Renal cortex interstitium (tissue), 11 donors: ENCODE results near the gene VTI1A. TPM values are rescaled to one million over a fixed set of nuclear protein-coding genes. Genes with fewer than 3 reads are reported as not detected.
"Not testable (repeated sequence)": the region's sequence is repeated elsewhere in the genome, so short reads cannot be mapped to it uniquely, and the experiment has no call there.

Experiments
- DNase-seq, 11 donors: peaks; one replicate each; pipeline ENCODE4 v3.0.0-alpha.2; 2013; ENCODE audit warnings: low read depth in 9 of 11, low spot score in 4 of 11; ENCODE audit errors: extremely low read depth in 1 of 11
- polyA plus RNA-seq, 3 donors: library from polyadenylated mRNA; unstranded; fragments of 120-200 nt; gene quantifications; one replicate each; pipeline ENCODE4 v1.2.1, GENCODE V29; 2013; ENCODE audit not compliant: insufficient read length in 3 of 3

Gene VTI1A
- polyA plus RNA-seq, 3 donors = 19.5 to 22.2 (median 20.8) TPM

- DNase-seq = peak in 8 of 11 donors; percentile 24 to 56 (median 37)
Measured at GRCh38 chr10:112842832-112843360, 395.9 kb downstream of the VTI1A start.

DNA sequence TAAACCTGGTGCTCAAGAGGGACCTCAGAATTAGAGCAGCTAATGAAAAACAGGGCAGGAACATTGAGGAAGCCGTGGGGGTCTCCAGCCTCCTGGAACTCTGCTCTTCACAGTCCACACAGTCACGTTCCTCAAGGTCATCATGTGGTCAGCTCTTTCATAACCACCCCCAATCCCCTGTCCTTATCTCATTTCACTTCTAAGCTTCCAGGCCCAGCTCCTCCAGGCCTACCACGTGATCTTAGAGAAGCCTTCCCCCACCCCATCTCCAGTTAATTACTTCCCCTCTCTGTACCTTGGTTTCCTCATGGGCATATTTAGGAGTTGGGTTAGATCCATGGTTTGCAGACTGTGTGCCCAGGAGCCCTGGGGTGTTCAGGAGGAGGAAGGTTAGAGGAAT lies 396.6 kb downstream of the VTI1A start:
- no peak for DNase-seq

GRCh38 chr10:112844681-112845544 lies 397.9 kb downstream of the VTI1A start:
- DNase-seq = peak in 2 of 11 donors; percentile 38 to 42

DNA sequence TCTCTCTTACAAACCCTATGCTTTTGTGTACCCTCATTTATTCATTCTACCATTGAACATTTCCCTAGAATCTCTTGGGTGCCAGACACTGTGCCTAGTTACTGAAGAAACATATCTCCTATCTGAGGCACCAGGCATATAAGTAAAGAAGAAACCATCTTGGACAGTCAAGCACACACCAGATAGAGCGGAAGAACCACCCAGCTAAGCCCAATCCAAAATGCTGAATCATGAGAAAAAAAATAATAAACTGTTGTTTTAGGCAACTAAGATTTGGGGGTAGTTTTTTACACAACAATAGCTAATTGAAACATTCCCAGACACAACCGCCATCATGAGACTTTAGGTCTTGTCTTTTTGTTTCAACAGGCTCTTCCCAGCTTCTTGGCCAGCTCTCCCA lies 400.8 kb downstream of the VTI1A start:
- DNase-seq = no peak

DNA sequence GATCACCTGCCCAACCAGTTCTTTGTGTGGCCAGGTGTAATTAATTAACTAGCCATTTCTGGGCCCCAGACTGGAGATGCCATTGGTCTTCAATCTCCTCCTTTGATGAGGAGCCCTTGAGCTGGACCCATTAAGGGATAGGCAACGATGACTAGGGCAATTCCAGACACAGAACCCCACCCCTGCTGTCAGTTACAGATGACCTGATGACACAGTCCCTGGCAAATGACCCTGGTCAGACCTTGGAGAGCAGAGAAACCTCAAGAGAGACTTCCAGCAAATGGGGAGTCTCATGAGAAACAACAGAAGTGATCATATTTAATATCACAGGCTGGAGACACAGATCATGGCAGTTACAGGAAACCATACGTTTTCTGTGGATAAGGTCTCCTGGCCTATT lies 401.2 kb downstream of the VTI1A start:
- DNase-seq = no peak

- no peak for DNase-seq
Measured at GRCh38 chr10:112848868-112849430, 401.9 kb downstream of the VTI1A start.

GRCh38 chr10:112849546-112849945 lies 402.5 kb downstream of the VTI1A start:
- no peak for DNase-seq

- no peak for DNase-seq
Measured at GRCh38 chr10:112851181-112851580, 404.2 kb downstream of the VTI1A start.

DNA sequence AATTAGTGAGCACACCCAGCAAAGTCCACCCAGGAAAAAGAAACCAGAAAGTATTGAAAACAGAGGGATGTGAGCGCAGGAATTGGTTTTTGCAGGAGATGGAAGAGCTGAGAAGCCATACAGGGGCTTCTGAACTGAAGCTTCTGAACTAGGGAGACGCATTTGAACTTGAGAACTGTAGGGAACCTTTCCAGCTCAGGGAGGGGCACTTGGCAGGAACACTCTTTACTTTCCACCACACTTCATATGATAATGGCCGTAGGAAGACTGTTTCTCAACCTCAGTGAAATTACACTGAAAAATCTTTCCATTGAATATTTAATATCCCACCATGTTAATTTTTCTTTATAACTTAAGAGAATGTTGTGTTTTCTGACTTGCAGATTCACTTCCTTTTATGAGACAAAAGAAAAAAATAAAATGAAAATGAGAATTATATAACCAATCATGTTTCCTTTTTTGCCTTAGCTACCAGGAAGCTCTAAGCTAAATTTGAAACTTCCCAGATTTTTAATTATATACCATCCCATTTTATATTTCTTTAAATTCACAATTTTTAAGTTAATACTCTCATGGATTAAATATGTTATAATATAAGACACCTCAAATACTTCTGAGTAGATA lies 404.7 kb downstream of the VTI1A start:
- no peak for DNase-seq

DNA sequence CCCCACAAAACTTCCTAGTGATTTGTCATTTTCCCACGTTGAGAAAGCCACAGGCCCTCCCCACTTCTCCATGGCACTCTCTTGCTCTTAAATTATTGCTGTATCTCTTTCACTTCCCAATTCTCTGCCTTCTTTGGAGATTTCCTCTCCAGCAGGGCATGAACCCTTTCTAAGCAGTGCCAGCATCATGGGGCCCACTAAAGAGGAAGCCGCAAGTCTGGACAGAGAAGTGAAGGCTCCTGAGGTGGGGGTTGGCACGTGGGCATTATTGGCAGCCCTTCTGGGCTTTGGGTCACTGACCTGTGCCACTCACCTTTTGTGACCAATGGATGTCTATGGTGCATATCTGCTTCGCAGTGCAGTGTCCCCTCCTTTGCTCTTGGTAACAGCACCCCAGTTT lies 405.3 kb downstream of the VTI1A start:
- DNase-seq = no peak

DNA sequence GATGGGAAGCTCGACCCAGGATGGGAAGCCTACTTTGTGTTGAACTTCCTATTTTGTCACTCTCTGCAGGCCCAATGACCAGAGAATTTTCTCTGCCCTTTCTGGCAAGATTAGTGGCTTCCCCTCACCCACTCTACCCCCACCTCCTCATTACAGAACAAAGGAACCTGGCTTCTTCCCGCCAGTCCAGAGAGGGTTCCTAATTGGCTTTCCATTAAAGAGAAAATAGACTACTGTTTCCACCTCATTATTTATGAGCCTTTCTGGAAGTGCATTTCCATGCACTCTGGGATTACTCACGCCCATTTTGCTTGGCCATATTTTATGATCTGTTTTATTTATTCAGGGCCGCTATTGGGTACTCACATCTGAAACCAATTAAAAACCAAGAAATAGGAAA lies 408.1 kb downstream of the VTI1A start:
- no peak for DNase-seq

DNA sequence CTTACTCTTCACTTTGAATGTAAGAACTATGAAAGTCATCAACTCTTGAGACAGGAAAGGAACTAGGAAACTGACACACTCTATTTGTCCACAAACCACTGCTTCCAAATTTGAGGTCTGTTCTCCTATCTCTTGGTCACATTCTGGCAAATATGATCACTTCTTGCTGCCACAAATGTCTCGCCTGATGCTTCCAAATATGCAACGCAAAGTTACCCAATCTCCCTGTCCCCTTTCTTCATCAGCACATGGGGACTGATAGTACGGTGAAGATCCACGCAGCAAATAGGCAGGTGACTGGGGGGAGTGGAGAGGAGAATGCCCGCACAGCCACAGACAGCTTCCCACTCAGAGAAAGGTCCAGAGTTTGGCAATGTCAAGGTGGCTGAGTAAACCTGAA lies 410.5 kb downstream of the VTI1A start:
- DNase-seq = no peak

- DNase-seq = no peak
Measured at GRCh38 chr10:112858986-112859651, 412.1 kb downstream of the VTI1A start.

- no peak for DNase-seq
Measured at GRCh38 chr10:112859793-112860192, 412.8 kb downstream of the VTI1A start.

DNA sequence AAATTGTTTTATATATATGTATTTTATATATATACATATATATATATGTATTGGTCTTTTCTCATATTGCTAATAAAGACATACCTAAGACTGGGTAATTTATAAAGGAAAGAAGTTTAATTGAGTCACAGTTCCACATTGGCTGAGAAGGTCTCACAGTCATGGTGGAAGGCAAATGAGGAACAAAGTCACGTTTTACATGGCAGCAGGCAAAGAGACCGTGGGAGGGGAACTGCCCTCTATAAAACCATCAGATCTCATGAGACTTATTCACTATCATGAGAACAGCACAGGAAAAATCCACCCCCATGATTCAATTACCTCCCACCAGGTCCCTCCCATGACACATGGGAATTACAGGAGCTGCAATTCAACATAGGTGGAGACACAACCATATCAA lies 416.4 kb downstream of the VTI1A start:
- DNase-seq = not testable (repeated sequence)

Other genes with a start within 250 kb of the VTI1A start
- gene TECTB, start 163.8 kb upstream of the VTI1A start, polyA plus RNA-seq = not detected
- 1 to 10 TPM; 4.3 to 5.7 (median 4.7) TPM for gene ACSL5, start 73.1 kb upstream of the VTI1A start, polyA plus RNA-seq
- 10 to 100 TPM; 59.3 to 75.2 (median 73.1) TPM for gene ZDHHC6, start 301 bp upstream of the VTI1A start, polyA plus RNA-seq